GM21381 (cell line): ENCODE measurements around the gene GPR68.
A peak's percentile ranks its signal among the peaks of the same experiment; 100 is the strongest.
"Not testable (repeated sequence)": the region's sequence is repeated elsewhere in the genome, so short reads cannot be mapped to it uniquely, and the experiment has no call there.

Source experiments
- ATAC-seq: cut with Tn5 transposase; IDR thresholded peaks from one replicate; pipeline ENCODE4 v1.9.1; 2021; ENCODE audit warnings: mild to moderate bottlenecking, moderate library complexity; ENCODE audit not compliant: unreplicated experiment

GPR68 gene

DNA sequence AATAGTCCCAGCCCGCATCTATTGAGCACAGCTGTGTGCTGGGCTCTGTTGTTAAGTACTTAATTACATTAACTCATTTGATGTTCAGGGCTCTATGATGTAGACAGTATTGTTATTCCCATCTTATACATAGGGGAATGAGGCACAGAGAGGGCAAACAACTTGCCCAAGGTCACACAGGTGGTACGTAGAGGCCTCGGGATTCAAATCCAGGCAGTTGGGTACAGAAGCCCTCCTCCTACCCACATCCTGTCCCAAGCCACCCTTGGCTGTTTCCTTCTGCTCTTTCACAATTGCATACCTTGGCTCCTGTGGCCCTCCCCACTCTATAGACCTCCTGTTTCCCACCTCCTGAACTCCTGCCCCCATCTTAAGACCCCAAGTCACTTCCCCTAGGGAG lies 10.0 kb upstream of the GPR68 start:
- no peak for ATAC-seq

DNA sequence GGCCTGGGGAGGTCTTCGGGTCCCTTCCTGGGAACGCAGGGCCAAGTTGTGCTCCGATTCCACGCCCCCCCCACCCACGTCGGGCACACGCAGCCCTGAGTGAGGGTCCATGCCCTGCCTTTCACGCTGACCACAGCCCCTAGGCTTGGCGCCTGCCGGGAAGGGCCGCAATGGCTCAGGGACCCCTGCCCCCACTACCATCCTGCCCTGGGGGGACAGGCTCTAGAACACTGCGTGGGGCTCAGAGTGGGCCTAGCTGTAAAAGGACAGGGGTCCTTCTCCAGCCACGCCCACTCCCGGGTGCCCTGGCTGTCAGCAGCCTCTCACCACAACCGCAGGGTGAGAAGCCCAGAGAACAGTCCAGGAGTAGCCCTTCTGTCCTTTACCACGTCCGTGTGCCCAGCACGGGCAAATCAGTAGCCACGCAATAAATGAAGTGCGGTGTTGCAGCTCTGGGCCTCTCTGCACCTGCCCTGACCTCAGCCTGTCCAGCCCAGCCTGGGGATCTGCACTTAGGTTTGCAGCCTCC lies 9.4 kb upstream of the GPR68 start:
- no peak for ATAC-seq

GRCh38 chr14:91252871-91253794 lies 8.6 kb upstream of the GPR68 start:
- no peak for ATAC-seq

- no peak for ATAC-seq
These were observed 6.4 kb upstream of the GPR68 start for GRCh38 chr14:91250912-91251311.

- ATAC-seq: peak; percentile 92
These were observed 5.5 kb upstream of the GPR68 start for GRCh38 chr14:91249841-91250616.

DNA sequence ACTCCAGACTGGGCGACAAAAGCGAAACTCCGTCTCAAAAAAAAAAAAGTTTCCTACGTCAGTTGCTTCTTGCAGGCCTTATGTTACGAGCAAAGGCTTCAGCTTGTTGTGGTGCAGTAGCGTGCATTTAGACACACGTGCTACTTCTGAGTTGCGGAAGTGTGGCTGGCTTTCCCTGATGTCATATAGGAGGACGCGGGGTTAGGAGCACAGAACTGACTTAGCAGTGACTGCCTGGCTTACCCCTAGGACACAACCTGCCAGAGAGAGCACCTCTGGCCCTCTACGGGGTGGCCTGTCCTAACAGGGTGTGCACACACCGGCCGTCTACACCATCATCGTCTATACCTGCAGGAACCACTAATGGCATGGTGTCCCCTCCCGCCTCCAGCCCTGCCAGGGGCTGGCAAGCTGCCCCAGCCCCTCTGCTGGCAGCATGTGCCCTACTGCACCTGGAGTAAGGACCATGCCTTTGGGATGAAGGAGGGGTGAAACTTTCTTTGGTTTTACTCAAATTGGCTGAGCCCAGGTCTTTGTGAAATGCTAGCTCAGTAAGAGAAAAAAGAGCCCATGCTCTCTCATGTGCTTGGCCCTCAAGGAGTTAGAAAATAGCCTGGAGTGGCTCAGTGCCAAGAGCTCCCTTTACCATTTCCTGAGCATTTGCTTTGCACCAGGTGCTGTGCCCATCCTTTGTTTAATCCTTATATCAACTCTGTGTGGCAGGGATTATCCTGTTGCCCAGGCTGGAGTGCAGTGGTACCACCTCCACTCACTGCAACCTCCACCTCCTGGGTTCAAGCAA lies 1.7 kb upstream of the GPR68 start:
- ATAC-seq: no peak

GRCh38 chr14:91245616-91246015 lies 1.1 kb upstream of the GPR68 start:
- not testable (repeated sequence) for ATAC-seq

- ATAC-seq: no peak
These were observed 525 bp upstream of the GPR68 start for GRCh38 chr14:91245029-91245428.

DNA sequence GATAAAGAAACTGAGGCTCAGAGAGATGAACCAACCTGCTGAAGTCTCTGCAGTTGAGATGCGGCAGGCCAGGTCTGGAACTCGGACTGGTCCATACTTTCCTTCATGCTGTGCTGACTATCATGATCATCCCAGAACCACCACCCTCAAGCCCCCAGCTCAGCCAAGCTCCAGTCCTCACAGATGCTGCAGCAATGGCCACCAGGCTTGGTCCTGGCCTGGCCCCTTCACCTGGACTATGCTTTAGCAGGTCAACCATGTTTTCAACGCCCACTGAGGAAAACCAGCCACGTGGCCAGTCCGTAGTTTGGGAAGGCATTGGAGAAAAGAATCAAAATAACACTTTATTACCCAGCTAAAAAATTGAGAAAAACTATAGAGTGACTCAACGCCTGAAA lies 1.4 kb downstream of the GPR68 start:
- peak; percentile 4 for ATAC-seq

DNA sequence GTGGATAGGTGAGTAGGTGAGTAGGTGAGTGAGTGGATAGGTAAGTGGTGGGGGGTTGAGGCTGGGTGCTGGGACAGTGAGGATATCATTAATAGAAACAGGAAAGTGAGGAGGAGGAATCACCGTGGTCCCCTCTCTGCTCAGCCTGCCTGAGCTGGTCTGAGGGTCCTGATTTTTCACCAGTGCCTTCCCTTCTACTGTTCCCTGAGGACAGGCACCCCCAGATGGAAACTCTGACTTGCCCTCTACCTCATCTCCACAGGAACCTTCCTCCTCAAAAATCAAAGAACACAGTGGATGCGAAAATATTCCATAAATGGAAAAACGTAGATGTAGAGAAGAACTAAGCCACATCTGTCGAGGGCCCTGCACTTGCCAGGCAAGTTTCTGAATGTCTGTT lies 1.9 kb downstream of the GPR68 start:
- ATAC-seq: no peak

GRCh38 chr14:91241863-91242262 lies 2.6 kb downstream of the GPR68 start:
- ATAC-seq: peak; percentile 51

GRCh38 chr14:91238661-91239060 lies 5.8 kb downstream of the GPR68 start:
- ATAC-seq: no peak

- ATAC-seq: no peak
These were observed 6.4 kb downstream of the GPR68 start for GRCh38 chr14:91238085-91238484.

DNA sequence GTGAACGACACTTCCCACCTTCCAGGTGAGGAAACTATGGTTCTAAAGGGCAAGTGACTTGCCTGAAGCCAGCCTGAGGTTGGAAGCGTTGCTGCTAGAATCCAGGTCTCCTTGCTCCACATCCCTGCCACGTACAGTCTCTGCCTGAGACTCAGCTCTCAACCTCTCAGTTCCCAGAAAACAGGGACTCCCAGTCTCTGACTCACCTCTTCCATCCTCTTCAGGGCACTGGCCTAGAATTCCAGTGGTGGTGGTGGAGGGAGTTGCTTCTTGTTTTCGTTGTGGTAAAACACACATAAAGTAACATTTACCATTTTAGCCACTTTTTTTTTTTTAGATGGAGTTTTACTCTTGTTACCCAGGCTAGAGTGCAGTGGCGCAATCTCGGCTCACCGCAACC lies 7.3 kb downstream of the GPR68 start:
- ATAC-seq: no peak

GRCh38 chr14:91235841-91236240 lies 8.7 kb downstream of the GPR68 start:
- ATAC-seq: no peak

GRCh38 chr14:91234791-91235114 lies 9.8 kb downstream of the GPR68 start:
- ATAC-seq: no peak

GRCh38 chr14:91233936-91234790 lies 10.3 kb downstream of the GPR68 start:
- no peak for ATAC-seq

GRCh38 chr14:91232603-91233002 lies 11.9 kb downstream of the GPR68 start:
- ATAC-seq: no peak

DNA sequence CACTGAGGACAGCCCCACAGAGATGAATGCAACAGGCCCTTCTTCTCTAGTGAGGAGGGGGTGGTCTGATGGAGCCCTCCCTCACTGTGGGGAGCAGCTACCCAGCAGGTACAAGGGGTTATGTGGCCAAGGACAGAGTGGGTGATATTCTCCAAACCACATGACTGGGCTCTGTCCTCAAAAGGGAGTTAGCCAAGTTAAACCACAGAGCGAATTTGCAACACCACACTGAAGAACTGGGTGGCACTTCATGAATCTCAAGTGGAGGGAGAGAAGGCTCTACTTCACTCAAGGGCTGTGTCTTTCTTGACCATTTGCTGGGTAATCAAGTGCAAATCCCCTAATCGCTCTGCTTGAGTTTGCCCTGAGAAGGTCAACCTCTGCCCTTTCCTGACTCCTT lies 12.5 kb downstream of the GPR68 start:
- ATAC-seq: no peak

- ATAC-seq: no peak
These were observed 13.1 kb downstream of the GPR68 start for GRCh38 chr14:91231446-91231845.
